GM21423 (cell line): Measurements from ENCODE around the gene METTL26.

Experiments used
- ATAC-seq: cut with Tn5 transposase; IDR thresholded peaks from one replicate; pipeline ENCODE4 v1.9.1; 2021; ENCODE audit warnings: mild to moderate bottlenecking, moderate library complexity; ENCODE audit not compliant: unreplicated experiment

The METTL26 gene

GRCh38 chr16:675884-676564, 39.9 kb upstream of the METTL26 start:
- ATAC-seq, result no peak

DNA sequence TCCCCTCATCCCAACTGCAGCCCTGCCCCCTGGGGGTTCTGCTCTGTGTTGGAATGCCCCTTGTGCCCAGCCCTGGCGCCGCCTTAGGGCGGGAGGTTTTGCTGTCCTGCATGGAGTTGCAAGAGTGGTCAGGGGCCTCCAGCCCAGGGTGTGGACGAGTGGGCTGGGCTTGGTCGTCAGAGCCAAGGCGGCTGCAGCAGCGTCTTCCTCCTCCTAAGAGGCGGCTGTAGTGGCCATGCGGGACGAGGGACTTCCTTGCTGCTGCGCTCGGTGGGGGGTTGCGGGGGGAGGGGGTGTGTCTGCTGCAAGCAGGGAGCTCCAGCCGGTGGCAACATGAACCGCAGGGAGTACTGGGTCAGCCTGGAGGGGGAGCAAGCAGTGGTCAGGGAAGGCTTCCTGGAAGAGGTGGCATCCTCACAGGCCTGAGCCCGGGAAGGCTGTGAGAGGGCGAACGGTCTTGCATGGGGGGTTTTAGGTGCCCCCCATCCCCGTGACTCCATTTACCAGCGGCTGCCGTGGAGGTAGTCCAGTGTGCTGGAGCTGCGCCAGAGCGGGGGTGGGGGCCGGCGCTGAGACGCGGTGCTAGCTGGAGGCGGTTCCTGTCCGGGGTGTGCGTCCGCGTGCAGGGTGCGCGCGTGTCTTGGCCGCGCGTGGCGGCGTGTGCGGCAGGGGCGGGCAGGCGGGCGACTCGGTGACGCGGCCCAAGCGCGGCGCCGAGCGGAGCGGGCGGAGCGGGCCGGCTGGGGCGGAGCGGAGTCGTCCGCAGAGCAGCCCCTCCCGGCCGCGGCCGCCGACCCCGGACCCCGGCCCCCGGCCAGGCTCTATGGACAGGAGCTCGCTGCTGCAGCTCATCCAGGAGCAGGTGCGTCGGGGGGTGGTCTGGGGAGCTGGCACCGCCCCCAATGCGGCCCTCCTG, 39.1 kb upstream of the METTL26 start, which contains the start of gene RHBDL1:
Gene RHBDL1, plus strand, starts transcription at position 704 of the 916 bp plus-strand sequence. Its CDS starts 120 bp downstream, at position 824.
- ATAC-seq, result no peak

- ATAC-seq, result no peak
Observed at GRCh38 chr16:674214-674881, 38.2 kb upstream of the METTL26 start.

DNA sequence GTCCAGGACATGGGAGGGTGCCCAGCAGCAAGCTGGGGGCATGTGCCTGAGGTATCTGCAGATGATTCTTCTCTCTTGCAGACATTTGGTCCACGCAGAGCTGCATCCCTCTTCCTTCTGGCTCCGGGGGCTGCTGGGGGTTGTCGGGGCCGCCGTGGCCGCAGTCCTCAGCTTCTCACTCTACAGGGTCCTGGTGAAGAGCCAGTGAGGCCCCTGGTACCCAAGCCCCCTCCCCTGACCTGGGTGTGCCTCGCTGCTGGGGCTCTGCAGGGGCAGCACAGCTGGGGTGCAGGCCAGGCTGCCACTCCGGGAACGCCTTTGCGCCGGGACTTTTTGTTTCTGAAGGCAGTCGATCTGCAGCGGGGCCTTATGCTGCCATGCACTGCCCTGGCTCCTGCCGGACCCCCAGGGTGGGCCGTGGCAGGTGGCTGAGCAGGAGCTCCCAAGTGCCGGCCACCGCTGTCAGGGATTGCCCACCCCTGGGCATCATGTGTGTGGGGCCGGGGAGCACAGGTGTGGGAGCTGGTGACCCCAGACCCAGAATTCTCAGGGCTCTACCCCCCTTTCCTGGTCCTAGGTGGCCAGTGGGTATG, 37.4 kb upstream of the METTL26 start:
- ATAC-seq, result no peak

DNA sequence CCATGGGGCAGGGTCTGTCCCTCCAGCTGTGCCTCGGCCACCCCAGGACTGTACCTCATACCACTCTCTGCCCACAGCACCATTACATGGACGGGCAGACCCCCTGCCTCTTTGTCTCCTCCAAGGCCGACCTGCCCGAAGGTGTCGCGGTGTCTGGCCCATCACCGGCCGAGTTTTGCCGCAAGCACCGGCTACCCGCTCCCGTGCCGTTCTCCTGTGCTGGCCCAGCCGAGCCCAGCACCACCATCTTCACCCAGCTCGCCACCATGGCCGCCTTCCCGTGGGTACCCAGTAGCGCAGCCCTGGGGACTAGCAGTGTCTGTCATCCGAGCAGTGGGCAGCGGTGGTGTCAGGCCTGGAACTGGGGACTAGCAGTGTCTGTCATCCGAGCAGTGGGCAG, 36.7 kb upstream of the METTL26 start:
- no peak for ATAC-seq

DNA sequence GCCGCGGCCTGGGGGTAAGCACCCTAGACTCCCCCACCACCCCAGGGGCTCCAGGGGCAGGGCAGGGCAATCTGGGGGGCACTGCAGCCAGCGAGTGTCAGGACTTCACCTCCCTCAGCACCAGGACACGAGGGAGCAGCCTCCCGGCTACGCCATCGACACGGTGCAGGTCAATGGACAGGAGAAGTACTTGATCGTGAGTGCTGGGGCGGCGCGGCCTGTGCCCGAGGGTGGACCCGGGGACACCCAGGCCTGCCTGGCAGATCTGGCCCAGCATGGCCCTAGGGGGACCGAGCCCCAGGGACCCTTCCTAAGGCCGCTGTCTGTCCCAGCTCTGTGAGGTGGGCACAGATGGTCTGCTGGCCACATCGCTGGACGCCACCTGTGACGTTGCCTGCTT, 36.3 kb upstream of the METTL26 start:
- no peak for ATAC-seq

GRCh38 chr16:671353-672131, 35.4 kb upstream of the METTL26 start:
- ATAC-seq, result no peak

DNA sequence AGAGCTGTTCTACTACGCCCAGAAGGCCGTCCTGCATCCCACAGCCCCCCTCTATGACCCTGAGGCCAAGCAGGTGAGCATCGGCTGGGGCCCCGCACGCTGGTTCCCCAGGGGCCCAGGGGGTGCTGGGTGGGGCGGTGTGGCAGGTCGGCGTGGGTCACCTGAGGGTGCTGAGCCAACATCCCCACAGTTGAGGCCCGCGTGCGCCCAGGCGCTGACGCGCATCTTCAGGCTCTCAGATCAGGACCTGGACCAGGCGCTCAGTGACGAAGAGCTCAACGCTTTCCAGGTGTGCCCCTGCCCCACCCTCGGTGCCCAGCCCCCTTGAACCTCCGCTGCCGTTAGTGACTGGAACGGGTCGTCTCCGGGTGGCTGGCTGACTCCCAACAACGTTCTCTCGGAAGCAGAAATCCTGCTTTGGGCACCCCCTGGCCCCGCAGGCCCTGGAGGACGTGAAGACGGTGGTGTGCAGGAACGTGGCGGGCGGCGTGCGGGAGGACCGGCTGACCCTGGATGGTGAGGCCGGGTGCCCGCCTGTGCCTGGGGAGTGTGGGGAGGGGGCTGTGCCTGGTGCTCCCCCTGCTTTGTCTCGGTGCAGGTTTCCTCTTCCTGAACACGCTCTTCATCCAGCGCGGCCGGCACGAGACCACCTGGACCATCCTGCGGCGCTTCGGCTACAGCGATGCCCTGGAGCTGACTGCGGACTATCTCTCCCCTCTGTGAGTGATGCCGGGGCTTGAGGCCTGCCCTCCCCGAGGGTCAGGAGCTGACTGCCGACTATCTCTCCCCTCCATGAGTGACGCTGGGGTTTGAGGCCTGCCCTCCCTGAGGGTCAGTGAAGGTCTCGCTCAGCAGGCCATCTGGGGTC, 34.6 kb upstream of the METTL26 start:
- ATAC-seq, result no peak

DNA sequence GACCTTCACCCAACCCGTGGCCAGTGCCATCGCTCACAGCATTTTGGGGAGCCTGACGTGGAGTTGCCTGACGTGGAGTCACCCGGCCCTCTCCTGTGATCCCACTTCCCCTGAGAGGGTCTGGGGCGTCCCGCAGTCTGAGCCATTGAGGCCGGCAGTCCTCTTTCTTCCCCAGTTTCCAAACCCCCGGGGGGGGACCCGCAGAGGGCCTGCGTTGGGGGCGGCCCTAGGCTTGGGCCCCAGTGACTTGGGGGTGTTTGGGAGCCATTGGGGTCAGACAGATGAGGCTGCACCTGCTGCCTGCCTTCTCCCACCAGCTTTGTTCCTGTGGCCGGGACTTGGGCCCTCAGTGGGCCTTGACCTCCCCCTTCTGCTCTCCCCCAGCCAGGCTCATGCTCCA, 33.6 kb upstream of the METTL26 start:
- ATAC-seq, result no peak

DNA sequence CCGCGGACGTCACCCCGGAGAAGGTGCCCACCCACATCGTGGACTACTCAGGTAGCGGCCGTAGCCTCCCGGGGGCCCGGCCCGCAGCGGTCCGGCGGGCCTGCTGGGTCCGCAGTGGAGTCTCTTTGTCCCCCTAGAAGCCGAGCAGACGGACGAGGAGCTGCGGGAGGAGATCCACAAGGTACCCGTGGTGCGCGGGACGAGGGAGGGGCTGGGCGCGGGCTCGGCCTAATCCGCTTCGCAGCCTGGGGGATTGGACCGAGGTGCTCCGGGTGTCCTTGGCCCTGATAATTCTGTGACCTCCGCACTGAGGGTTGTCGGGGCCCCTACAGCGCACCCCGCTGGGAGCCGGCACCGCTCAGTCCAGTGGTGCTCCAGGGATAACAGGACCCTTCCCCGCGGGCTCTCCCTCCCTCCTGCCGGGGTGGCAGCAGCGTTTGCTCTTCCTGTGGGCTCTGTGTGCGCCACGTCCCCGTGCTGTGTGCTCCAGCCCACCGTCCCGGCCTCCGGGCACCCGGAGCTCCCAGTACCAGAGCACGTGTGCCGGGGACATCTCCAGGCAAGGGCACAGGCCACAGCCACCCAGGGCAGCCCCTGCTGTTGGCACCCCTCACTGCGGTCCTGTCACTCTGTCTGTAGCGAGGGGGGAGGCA, 32.5 kb upstream of the METTL26 start:
- ATAC-seq, result no peak

- ATAC-seq, result peak; percentile 87
Observed at GRCh38 chr16:667780-668518, 31.8 kb upstream of the METTL26 start, which contains the start of gene RHOT2. Gene RHOT2, plus strand, starts transcription at chr16:668132. Its CDS starts 68 bp downstream, at chr16:668200.

DNA sequence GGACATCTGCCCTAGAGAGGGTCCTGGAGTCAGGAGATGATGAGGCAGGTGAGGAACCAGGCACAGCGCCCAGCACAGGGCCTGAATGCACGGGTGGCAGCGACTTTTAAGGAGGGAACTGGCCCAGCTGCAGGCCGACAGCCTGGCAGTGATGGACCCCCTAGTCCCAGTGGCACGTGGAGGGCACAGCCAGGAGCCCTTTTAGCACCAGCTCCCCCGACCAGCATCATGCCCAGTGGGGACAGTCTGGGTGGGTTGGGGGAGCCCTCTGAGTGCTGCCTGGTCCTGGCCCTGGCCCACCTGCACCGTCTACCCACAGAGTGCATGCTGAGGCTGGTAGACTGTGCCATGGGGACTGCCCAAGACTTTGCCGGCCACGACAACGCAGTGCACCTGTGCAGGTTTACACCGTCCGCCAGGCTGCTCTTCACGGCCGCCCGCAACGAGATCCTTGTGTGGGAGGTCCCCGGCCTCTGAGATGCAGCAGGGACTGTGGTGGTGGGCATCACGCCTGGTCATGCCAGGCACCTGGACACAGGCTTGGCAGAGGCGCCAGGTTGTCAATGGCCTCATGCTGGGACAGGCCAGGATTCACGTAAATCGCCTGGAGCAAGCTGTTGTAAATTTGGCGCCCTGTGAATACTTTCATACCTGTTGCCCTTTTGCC, 31.1 kb upstream of the METTL26 start:
- ATAC-seq, result no peak

DNA sequence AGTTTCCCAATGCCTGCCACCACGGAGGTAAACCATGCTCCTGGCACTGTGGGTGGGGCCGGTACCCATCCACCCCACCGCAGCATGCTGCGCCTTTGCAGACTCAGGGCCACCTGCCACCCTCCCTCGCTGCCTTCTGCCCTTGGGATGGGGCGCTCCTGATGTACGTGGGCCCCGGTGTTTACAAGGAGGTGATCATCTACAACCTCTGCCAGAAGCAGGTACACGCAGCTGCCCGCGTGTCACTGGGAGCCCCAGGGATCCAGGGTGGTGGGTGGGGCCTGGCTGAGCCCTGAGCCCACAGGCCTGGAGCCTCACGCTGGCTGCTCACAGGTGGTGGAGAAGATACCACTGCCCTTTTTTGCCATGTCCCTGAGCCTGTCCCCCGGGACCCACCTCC, 30.5 kb upstream of the METTL26 start:
- no peak for ATAC-seq

GRCh38 chr16:662597-662996, 26.5 kb upstream of the METTL26 start:
- no peak for ATAC-seq

GRCh38 chr16:662095-662494, 26.0 kb upstream of the METTL26 start:
- no peak for ATAC-seq

- ATAC-seq, result no peak
Observed at GRCh38 chr16:661184-661821, 25.2 kb upstream of the METTL26 start.
